ENCODE results near the gene AP3M1.

The AP3M1 gene

DNA sequence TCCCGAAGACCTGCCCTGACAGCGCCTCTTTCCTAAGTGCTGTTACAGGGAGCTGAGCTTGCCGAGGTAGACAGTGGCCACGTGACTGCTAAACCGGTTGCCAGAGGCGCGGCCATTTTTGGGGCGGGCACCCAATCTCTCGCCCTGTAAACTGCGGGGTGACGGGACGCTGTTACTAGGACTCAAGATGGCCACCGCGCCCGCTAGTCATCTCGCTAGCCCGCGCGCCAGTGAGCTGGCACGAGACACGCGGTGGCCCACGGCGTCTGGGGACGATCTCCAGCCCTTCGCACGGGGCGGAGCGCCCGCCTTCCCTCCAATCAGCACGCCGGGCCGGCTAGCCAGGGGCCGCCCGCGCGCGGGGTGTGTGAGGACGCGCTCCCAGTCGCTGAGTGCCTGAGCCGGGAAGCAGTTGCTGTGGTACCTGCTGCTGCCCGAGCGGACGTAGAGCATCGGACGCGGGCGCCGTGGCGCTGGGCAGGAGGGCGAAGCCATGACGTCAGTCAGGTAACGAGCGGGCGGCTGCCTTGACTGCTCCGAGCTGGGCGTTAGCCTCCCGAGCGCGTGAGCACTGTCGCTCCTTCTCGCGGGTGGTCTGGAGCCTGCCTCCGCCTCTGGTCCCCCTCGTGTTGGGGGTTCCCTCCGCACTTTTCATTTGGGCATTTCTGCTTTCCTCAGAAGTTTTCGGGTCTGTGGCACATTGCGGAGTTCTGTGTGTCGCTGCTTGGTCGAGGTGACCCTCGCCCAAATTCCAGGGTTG lies 25.9 kb upstream of the AP3M1 start (continued):
- no peak for TF ChIP-seq GLI4 (tag by site-specific recombination; IDR thresholded peaks at IDR 0.05)
- TF ChIP-seq ZNF350 (tag by site-specific recombination; IDR thresholded peaks at IDR 0.05), result no peak
- TF ChIP-seq ZNF658 (tag by site-specific recombination; IDR thresholded peaks at IDR 0.05), result no peak
- TF ChIP-seq ZNF433 (tag by site-specific recombination; IDR thresholded peaks at IDR 0.05; ENCODE audit: low read depth), result no peak
- TF ChIP-seq ZBTB7A (tag by site-specific recombination; IDR thresholded peaks at IDR 0.05; ENCODE audit: low read depth), result no peak
- TF ChIP-seq GLI2 (tag by site-specific recombination; IDR thresholded peaks at IDR 0.05; ENCODE audit: borderline replicate concordance, low read depth), result no peak
- TF ChIP-seq ZNF112 (tag by site-specific recombination; IDR thresholded peaks at IDR 0.05), result no peak
- TF ChIP-seq ZNF394 (tag by site-specific recombination; IDR thresholded peaks at IDR 0.05; ENCODE audit: borderline replicate concordance), result peak; percentile 71; the same call in 1 of the 2 replicates
- no peak; the same call in 1 of the 2 replicates for TF ChIP-seq HOXD13 (CRISPR knock-in tag; IDR thresholded peaks at IDR 0.05; ENCODE audit: borderline replicate concordance)
- no peak for TF ChIP-seq ZNF292 (tag by site-specific recombination; IDR thresholded peaks at IDR 0.05; ENCODE audit: borderline replicate concordance, low read depth)
- no peak for TF ChIP-seq ZNF707 (tag by site-specific recombination; IDR thresholded peaks at IDR 0.05)
- TF ChIP-seq, protein P1, sequence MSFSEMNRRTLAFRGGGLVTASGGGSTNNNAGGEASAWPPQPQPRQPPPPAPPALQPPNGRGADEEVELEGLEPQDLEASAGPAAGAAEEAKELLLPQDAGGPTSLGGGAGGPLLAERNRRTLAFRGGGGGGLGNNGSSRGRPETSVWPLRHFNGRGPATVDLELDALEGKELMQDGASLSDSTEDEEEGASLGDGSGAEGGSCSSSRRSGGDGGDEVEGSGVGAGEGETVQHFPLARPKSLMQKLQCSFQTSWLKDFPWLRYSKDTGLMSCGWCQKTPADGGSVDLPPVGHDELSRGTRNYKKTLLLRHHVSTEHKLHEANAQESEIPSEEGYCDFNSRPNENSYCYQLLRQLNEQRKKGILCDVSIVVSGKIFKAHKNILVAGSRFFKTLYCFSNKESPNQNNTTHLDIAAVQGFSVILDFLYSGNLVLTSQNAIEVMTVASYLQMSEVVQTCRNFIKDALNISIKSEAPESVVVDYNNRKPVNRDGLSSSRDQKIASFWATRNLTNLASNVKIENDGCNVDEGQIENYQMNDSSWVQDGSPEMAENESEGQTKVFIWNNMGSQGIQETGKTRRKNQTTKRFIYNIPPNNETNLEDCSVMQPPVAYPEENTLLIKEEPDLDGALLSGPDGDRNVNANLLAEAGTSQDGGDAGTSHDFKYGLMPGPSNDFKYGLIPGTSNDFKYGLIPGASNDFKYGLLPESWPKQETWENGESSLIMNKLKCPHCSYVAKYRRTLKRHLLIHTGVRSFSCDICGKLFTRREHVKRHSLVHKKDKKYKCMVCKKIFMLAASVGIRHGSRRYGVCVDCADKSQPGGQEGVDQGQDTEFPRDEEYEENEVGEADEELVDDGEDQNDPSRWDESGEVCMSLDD (tag by site-specific recombination; IDR thresholded peaks at IDR 0.05), result peak; percentile 96
- TF ChIP-seq, protein P2, sequence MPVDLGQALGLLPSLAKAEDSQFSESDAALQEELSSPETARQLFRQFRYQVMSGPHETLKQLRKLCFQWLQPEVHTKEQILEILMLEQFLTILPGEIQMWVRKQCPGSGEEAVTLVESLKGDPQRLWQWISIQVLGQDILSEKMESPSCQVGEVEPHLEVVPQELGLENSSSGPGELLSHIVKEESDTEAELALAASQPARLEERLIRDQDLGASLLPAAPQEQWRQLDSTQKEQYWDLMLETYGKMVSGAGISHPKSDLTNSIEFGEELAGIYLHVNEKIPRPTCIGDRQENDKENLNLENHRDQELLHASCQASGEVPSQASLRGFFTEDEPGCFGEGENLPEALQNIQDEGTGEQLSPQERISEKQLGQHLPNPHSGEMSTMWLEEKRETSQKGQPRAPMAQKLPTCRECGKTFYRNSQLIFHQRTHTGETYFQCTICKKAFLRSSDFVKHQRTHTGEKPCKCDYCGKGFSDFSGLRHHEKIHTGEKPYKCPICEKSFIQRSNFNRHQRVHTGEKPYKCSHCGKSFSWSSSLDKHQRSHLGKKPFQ (tag by site-specific recombination; IDR thresholded peaks at IDR 0.05), result no peak
- TF ChIP-seq, protein P3, sequence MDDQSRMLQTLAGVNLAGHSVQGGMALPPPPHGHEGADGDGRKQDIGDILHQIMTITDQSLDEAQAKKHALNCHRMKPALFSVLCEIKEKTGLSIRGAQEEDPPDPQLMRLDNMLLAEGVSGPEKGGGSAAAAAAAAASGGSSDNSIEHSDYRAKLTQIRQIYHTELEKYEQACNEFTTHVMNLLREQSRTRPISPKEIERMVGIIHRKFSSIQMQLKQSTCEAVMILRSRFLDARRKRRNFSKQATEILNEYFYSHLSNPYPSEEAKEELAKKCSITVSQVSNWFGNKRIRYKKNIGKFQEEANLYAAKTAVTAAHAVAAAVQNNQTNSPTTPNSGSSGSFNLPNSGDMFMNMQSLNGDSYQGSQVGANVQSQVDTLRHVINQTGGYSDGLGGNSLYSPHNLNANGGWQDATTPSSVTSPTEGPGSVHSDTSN (CRISPR knock-in tag; IDR thresholded peaks at IDR 0.05), result peak; percentile 57; the same call in 1 of the 2 replicates
- TF ChIP-seq, protein P4, sequence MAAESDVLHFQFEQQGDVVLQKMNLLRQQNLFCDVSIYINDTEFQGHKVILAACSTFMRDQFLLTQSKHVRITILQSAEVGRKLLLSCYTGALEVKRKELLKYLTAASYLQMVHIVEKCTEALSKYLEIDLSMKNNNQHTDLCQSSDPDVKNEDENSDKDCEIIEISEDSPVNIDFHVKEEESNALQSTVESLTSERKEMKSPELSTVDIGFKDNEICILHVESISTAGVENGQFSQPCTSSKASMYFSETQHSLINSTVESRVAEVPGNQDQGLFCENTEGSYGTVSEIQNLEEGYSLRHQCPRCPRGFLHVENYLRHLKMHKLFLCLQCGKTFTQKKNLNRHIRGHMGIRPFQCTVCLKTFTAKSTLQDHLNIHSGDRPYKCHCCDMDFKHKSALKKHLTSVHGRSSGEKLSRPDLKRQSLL (tag by site-specific recombination; IDR thresholded peaks at IDR 0.05), result peak; percentile 69; the same call in 1 of the 2 replicates
- TF ChIP-seq GFI1B (tag by site-specific recombination; IDR thresholded peaks at IDR 0.05), result no peak
- peak; percentile 100 for TF ChIP-seq ZBTB8A (tag by site-specific recombination; IDR thresholded peaks at IDR 0.05)
- TF ChIP-seq, protein P5, sequence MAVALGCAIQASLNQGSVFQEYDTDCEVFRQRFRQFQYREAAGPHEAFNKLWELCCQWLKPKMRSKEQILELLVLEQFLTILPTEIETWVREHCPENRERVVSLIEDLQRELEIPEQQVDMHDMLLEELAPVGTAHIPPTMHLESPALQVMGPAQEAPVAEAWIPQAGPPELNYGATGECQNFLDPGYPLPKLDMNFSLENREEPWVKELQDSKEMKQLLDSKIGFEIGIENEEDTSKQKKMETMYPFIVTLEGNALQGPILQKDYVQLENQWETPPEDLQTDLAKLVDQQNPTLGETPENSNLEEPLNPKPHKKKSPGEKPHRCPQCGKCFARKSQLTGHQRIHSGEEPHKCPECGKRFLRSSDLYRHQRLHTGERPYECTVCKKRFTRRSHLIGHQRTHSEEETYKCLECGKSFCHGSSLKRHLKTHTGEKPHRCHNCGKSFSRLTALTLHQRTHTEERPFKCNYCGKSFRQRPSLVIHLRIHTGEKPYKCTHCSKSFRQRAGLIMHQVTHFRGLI (tag by site-specific recombination; IDR thresholded peaks at IDR 0.05), result 0 out of 2 replicates have a peak, but pooled peaks have one; percentile 13
- peak; percentile 92 for TF ChIP-seq SCRT2 (tag by site-specific recombination; IDR thresholded peaks at IDR 0.05)
- TF ChIP-seq ZNF529 (tag by site-specific recombination; IDR thresholded peaks at IDR 0.05; ENCODE audit: insufficient replicate concordance), result no peak
- TF ChIP-seq ZNF426 (tag by site-specific recombination; IDR thresholded peaks at IDR 0.05), result no peak
- 0 out of 2 replicates have a peak, but pooled peaks have one; percentile 23 for TF ChIP-seq ZNF558 (tag by site-specific recombination; IDR thresholded peaks at IDR 0.05)
- no peak for TF ChIP-seq ZNF148 (tag by site-specific recombination; IDR thresholded peaks at IDR 0.05; ENCODE audit: borderline replicate concordance)
- no peak for TF ChIP-seq ZNF354C (tag by site-specific recombination; IDR thresholded peaks at IDR 0.05; ENCODE audit: borderline replicate concordance, low read depth)
